NCI-H524 (cell line): Measurements from ENCODE around the gene LMX1B.
A peak's percentile ranks its signal among the peaks of the same experiment; 100 is the strongest.
"Not testable (repeated sequence)": the region's sequence is repeated elsewhere in the genome, so short reads cannot be mapped to it uniquely, and the experiment has no call there.

Experiments
- DNase-seq, 2 experiments: peaks; one replicate each; lab custom pipeline; 2025; lab: John Stamatoyannopoulos, UW

The LMX1B gene

DNA sequence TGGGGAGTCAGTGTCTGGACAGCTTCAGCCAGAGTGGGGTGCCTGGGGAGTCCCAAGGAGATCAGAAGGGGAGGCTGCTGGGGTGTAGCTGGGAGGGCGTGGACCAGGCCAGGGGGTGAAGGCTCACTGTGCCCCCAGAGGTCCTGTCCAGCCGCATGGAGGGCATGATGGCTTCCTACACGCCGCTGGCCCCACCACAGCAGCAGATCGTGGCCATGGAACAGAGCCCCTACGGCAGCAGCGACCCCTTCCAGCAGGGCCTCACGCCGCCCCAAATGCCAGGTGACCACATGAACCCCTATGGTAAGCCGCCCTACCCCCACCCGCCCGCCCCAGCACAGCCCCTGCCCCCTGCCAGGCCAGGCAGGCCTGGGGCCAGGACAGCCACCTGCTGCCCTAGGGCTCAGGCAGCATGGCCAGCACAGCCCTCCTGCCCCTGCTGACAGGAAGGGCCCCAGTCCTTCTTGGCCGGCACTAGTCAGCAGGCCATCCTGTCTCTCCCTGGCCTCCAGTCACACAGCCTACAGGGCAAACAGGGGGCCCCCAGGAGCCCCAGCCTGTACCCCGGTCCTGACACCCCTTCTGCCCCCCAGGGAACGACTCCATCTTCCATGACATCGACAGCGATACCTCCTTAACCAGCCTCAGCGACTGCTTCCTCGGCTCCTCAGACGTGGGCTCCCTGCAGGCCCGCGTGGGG, 82.1 kb downstream of the LMX1B start:
- DNase-seq: no peak

GRCh38 chr9:126696401-126697145, 82.8 kb downstream of the LMX1B start:
- no peak for DNase-seq

DNA sequence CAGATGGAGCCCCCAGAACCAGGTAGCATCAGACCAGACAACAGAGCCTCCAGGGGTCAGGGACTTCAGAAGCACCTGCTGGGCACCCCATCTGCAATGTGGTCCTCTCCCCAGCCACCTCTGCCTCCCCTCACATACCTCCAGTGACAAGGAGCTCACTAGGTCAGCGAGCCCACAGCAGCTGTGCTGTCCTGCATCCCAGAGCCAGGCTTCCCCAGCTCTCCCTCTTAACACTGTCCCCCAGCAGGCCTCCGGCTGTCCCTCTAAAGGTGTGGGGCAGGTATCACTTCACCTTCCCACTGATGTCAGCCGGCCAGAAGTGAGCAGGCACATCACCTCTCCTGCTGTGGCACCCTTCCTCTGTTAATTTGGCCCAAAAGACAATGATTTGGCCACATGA, 83.6 kb downstream of the LMX1B start:
- DNase-seq: no peak

- DNase-seq: no peak
Observed at GRCh38 chr9:126698251-126698650, 84.5 kb downstream of the LMX1B start.

DNA sequence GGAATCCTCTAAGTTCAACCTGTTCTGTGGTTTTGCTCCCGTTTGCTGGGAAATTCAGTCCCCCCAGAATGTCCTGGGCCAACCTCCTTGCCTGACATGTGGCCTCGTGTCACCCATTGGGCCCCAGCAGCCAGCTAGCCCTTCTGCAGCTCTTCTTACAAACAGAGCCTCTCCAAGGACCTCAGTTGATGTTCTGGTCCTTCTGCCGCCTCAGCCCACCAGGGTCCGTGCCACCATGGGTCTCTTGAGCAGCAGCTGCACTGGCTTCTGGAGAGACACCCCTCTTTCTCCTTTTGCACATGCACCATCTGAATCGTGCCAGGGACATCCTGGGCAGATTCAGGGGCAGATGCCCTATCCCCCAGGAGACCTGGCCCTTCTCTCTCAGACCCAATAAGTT, 85.0 kb downstream of the LMX1B start:
- no peak for DNase-seq

DNA sequence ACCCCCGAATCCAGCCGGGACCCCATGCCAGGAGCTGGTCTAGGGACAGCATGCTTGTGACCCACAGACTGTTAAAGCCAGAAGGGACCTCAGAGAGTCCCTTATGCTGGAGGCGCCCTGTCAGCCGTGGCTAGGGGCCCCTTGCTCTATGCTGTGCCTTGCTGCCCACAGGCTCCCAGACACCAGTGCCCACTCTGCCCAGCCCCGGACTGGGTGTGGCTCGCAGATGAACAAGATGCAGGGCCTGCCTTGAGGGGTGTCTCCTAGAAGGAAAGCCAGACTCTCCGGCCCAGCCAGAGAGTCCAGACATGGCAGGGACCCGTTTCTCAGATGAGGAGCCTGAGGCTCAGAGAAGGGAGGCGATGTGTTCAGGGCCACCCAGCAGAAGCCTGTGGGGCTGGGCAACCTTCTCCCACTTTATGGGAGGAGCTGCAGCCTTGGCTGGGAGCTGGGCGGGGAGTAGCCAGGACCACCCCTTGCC, 85.7 kb downstream of the LMX1B start:
- no peak for DNase-seq

- no peak for DNase-seq
Observed at GRCh38 chr9:126700296-126700695, 86.6 kb downstream of the LMX1B start.

DNA sequence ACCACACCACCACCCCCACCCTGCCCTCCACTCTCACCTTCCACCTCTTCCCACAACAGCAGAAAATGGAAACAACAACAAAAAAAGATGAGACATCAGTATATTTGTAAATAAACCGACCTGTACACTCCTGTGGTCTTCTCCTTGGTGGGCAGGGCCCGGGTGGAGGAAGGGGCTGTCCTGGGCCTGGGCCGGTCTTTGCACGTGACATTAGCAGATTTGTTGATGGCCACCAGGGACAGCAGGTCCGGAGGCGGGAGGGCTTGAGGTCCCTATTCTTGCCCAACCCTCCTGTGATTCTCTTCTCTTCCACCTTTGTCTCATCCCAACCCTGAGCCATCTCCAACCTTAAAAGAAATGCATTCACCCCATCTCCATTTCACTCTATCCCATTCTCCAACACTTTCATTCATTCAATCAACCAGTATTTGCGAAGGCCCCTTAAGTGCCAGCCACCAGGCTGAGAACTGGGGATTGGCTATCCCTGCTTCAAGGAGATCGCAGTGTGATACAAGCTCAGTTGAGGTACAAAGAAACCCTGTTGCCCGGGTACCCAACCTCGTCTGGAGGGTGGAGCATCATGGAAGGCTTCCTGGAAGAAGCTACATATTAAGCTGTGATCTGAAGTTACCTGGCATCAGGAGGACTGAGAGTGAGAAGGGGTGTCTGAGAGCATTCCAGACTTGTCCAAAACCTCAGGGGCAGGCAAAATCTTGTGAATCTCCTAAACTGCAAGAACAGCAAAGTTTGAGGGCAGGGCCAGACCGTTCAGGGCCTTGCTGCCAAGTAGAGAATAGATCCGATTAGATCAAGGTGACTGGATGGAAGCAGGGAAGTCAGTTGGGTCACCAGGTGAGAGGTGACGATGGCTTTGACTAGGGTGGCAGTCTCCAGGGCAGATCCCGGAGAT, 87.4 kb downstream of the LMX1B start:
- DNase-seq: no peak

DNA sequence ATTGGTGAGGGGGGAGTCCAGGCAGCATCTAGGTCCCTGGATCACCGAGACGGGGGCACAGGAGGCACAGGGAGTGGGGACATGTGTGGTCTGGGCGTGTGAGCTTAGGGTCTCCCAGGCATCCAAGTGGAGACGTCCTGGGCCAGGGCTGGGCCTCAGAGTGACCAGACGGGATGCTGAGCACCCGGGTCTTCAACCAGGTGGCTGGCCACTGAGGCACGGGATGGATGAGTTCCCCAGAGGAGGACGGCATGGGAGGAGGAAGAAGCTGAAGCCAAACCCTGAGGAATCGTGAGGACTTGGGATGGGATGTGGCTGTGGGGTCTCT, 88.0 kb downstream of the LMX1B start:
- no peak for DNase-seq

GRCh38 chr9:126702151-126703001, 88.6 kb downstream of the LMX1B start:
- peak in 1 of 2 experiments; percentile 29 for DNase-seq

GRCh38 chr9:126703002-126703865, 89.5 kb downstream of the LMX1B start:
- DNase-seq: no peak

DNA sequence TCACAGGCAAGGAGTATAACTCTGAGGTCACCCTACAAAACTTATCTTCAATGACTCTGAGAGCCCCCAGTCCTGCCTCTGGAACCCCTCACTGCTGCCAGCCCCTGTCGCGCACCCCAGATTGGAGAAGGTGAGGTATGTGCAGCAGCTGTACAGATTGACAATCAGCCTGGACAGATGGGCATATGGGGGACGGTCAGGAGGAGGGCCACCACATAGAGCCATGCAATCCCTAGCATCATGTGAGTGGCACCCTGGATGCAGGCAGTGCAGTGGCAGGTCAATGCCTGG, 90.1 kb downstream of the LMX1B start:
- no peak for DNase-seq

- DNase-seq: no peak
Observed at GRCh38 chr9:126704157-126704891, 90.6 kb downstream of the LMX1B start.

DNA sequence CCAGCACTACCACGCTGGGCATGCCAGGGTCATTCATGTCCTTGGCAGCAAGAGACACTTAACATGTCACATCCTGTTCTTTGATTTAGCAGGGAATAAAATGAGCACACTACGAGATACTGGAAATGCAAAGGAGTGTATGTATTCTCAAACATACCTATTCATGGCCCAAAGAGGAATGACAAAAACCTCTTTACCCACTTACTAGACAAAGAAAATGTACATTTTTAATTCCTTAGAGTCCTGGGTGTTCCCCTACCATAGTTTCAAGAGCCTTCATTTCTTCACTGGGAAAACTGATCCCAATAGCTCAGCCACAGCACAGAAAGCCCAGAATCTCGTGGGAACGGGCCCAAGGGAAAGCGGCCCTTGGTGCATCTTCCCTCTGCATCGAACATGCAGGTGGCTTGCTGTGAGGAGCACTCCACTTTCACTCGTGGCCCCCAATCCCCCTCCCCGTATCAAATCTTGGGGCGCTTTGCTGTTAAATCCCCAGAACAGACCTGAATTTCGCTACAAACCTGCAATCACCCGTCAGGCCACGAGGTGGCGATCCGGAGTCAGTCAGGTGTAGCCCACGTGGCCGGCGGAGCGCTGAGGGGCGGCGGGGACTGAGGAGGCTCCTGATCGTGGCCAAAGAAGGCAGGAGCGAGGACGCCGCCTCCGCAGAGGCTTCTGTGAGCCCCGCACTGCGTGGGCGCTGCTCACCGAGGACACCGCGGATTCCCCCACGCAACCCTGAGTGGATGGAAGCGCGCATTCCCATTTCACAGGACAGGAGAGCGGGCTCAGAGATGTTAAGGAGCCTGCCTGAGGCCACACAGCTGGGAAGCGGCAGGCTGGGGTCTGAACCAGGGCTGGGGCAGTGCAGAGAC, 91.4 kb downstream of the LMX1B start:
- DNase-seq: peak; percentile 47 to 84

DNA sequence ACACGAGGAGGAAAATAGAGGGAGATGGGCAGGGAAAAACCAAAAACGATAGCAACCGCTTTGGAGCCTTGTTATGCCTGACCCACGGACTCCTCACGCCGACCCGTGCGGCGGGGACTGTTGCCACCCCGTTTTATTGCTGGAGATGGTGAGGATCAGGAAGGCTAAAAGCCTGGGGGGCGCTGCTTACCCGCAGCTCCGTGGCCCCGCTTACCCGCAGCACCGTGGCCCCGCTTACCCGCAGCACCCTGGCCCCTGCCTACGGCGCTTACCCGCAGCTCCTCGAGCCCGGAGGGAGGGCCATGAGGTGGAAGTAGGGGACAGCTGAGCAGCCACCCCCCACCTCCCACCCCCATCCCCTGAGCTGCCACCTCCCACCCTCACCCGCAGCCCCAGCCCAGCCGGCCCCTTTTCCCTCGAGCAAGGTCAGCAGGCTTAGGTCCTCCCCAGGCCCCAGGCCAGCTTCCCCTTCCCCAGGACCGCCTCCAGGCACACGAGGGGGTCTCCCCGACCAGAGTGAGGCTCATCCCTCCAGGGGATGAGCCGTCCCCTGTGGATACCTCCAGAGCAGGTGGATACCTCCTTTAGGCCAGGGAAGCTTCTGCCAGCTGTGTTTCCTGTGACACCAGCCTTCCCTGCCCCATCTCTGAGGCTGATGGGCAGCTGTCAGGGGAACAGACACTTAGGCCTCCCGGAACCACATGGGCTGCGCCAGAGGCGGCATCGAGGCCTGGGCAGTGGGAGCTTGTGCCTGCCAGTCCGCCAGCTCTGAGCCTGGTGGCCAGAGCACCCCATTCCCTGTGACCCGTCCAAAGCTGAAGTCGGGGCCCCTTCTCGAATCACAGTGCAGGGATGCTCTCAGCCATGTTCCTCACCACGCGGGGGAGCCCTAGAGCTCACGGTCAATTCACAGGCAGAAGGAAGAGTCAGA, 92.3 kb downstream of the LMX1B start:
- DNase-seq: peak in 1 of 2 experiments; percentile 56

DNA sequence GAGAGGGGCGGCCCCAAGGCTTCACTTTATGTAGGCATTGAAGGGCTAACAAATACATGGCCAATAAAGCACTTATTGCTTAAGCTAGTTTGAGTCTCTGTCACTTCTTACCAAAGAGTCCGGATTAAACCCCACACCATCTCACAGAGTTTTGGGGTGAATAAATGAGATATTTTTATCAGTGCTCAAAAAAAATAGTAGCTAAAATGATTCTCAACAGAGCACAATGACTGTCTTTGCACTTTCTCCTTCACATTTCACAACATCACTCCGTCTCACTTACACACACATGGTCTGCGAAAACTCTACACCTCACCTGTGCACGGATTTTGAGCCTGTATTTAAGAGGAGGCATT, 92.9 kb downstream of the LMX1B start:
- no peak for DNase-seq

DNA sequence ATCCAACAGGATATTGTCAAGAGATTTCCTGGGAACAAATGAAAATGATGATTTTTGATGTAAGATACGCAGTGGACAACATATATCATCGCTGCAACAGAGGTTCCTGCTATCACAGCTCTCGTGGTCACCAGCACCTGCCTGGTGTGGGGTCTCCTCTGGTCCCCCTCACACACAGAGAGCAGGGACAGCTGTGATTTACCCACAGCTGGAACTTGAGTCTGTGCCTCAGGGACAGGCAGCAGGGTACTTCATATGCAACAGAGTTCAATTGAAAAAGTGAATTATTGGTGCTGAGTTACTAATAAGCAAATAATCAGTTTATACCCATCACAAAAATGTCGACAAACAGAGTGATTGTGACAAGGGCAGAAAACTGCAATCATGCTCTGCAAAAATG, 93.4 kb downstream of the LMX1B start:
- DNase-seq: no peak

GRCh38 chr9:126707712-126708111, 94.0 kb downstream of the LMX1B start:
- DNase-seq: not testable (repeated sequence)
